ENCODE data around the gene STAC.

STAC gene

GRCh38 chr3:36511791-36512486, 131.6 kb downstream of the STAC start:
- in situ Hi-C loops (cut with HindIII; ENCODE audit: low sequenced_read_pairs): no loop called here

GRCh38 chr3:36512555-36512954, 132.3 kb downstream of the STAC start:
- in situ Hi-C loops (cut with HindIII; ENCODE audit: low sequenced_read_pairs): no loop called here

- in situ Hi-C loops (cut with HindIII; ENCODE audit: low sequenced_read_pairs): no loop called here
Observed at GRCh38 chr3:36514171-36514570, 133.9 kb downstream of the STAC start.

- in situ Hi-C loops (cut with HindIII; ENCODE audit: low sequenced_read_pairs): no loop called here
Observed at GRCh38 chr3:36519682-36520081, 139.4 kb downstream of the STAC start.

- in situ Hi-C loops (cut with HindIII; ENCODE audit: low sequenced_read_pairs): no loop called here
Observed at GRCh38 chr3:36520241-36521006, 140.1 kb downstream of the STAC start.

- in situ Hi-C loops (cut with HindIII; ENCODE audit: low sequenced_read_pairs): no loop called here
Observed at GRCh38 chr3:36521007-36521379, 140.7 kb downstream of the STAC start.

- in situ Hi-C loops (cut with HindIII; ENCODE audit: low sequenced_read_pairs): no loop called here
Observed at GRCh38 chr3:36524560-36524959, 144.3 kb downstream of the STAC start.

- in situ Hi-C loops (cut with HindIII; ENCODE audit: low sequenced_read_pairs): no loop called here
Observed at GRCh38 chr3:36525115-36525801, 145.0 kb downstream of the STAC start.

- in situ Hi-C loops (cut with HindIII; ENCODE audit: low sequenced_read_pairs): no loop called here
Observed at GRCh38 chr3:36538136-36538749, 157.9 kb downstream of the STAC start.

GRCh38 chr3:36540888-36541518, 160.7 kb downstream of the STAC start:
- in situ Hi-C loops (cut with HindIII; ENCODE audit: low sequenced_read_pairs): no loop called here

GRCh38 chr3:36542186-36542585, 161.9 kb downstream of the STAC start:
- in situ Hi-C loops (cut with HindIII; ENCODE audit: low sequenced_read_pairs): no loop called here

- in situ Hi-C loops (cut with HindIII; ENCODE audit: low sequenced_read_pairs): no loop called here
Observed at GRCh38 chr3:36543276-36543997, 163.1 kb downstream of the STAC start.

- in situ Hi-C loops (cut with HindIII; ENCODE audit: low sequenced_read_pairs): no loop called here
Observed at GRCh38 chr3:36546226-36546625, 165.9 kb downstream of the STAC start.

- in situ Hi-C loops (cut with HindIII; ENCODE audit: low sequenced_read_pairs): no loop called here
Observed at GRCh38 chr3:36548712-36549111, 168.4 kb downstream of the STAC start.

GRCh38 chr3:36557021-36557707, 176.9 kb downstream of the STAC start:
- in situ Hi-C loops (cut with HindIII; ENCODE audit: low sequenced_read_pairs): no loop called here

GRCh38 chr3:36557708-36558421, 177.6 kb downstream of the STAC start:
- in situ Hi-C loops (cut with HindIII; ENCODE audit: low sequenced_read_pairs): no loop called here

- in situ Hi-C loops (cut with HindIII; ENCODE audit: low sequenced_read_pairs): no loop called here
Observed at GRCh38 chr3:36558961-36559360, 178.7 kb downstream of the STAC start.

- in situ Hi-C loops (cut with HindIII; ENCODE audit: low sequenced_read_pairs): no loop called here
Observed at GRCh38 chr3:36560685-36561084, 180.4 kb downstream of the STAC start.

GRCh38 chr3:36561601-36562000, 181.3 kb downstream of the STAC start:
- in situ Hi-C loops (cut with HindIII; ENCODE audit: low sequenced_read_pairs): no loop called here
